Measurements from ENCODE around the gene GNB5. TPM values are rescaled to one million over a fixed set of nuclear protein-coding genes. Genes with fewer than 3 reads are reported as not detected.
"Not testable (repeated sequence)": the region's sequence is repeated elsewhere in the genome, so short reads cannot be mapped to it uniquely, and the experiment has no call there.

The GNB5 gene
- polyA plus RNA-seq, 4 donors, result 14.5 to 18.2 (median 16.7) TPM

GRCh38 chr15:52097180-52097579 is 94.0 kb downstream of the GNB5 start:
- DNase-seq (ENCODE audit: low read depth in 4 of 4, low spot score in 3 of 4), result no peak

GRCh38 chr15:52096536-52096935 is 94.7 kb downstream of the GNB5 start:
- DNase-seq (ENCODE audit: low read depth in 4 of 4, low spot score in 3 of 4), result not testable (repeated sequence)

GRCh38 chr15:52095597-52096262 is 95.5 kb downstream of the GNB5 start:
- DNase-seq (ENCODE audit: low read depth in 4 of 4, low spot score in 3 of 4), result no peak

- DNase-seq (ENCODE audit: low read depth in 4 of 4, low spot score in 3 of 4), result no peak
These were observed 96.2 kb downstream of the GNB5 start for GRCh38 chr15:52094811-52095584.

GRCh38 chr15:52093539-52094510 is 97.4 kb downstream of the GNB5 start:
- DNase-seq (ENCODE audit: low read depth in 4 of 4, low spot score in 3 of 4), result no peak

- no peak for DNase-seq (ENCODE audit: low read depth in 4 of 4, low spot score in 3 of 4)
These were observed 98.0 kb downstream of the GNB5 start for GRCh38 chr15:52093167-52093538.

- DNase-seq (ENCODE audit: low read depth in 4 of 4, low spot score in 3 of 4), result no peak
These were observed 101.0 kb downstream of the GNB5 start for GRCh38 chr15:52090193-52090592.

- DNase-seq (ENCODE audit: low read depth in 4 of 4, low spot score in 3 of 4), result no peak
These were observed 105.0 kb downstream of the GNB5 start for GRCh38 chr15:52086011-52086786.

GRCh38 chr15:52085299-52085698 is 105.9 kb downstream of the GNB5 start:
- no peak for DNase-seq (ENCODE audit: low read depth in 4 of 4, low spot score in 3 of 4)

- no peak for DNase-seq (ENCODE audit: low read depth in 4 of 4, low spot score in 3 of 4)
These were observed 107.6 kb downstream of the GNB5 start for GRCh38 chr15:52083603-52084002.

GRCh38 chr15:52083037-52083359 is 108.2 kb downstream of the GNB5 start:
- not testable (repeated sequence) for DNase-seq (ENCODE audit: low read depth in 4 of 4, low spot score in 3 of 4)

GRCh38 chr15:52082197-52083036 is 108.8 kb downstream of the GNB5 start:
- DNase-seq (ENCODE audit: low read depth in 4 of 4, low spot score in 3 of 4), result no peak

GRCh38 chr15:52080706-52081392 is 110.3 kb downstream of the GNB5 start:
- no peak for DNase-seq (ENCODE audit: low read depth in 4 of 4, low spot score in 3 of 4)

GRCh38 chr15:52080031-52080430 is 111.2 kb downstream of the GNB5 start:
- DNase-seq (ENCODE audit: low read depth in 4 of 4, low spot score in 3 of 4), result no peak

GRCh38 chr15:52078876-52079700 is 112.1 kb downstream of the GNB5 start:
- peak in 3 of 4 donors; percentile 37 to 52 (median 51) for DNase-seq (ENCODE audit: low read depth in 4 of 4, low spot score in 3 of 4)

- no peak for DNase-seq (ENCODE audit: low read depth in 4 of 4, low spot score in 3 of 4)
These were observed 112.9 kb downstream of the GNB5 start for GRCh38 chr15:52078197-52078875.

Measured in right renal pelvis (tissue), 4 donors.